Activated CD8-positive, alpha-beta memory T cell treated with anti-CD3 and anti-CD28 coated beads for 48 hours (primary cell): ENCODE data around the gene MYL11.
"Not testable (repeated sequence)": the region's sequence is repeated elsewhere in the genome, so short reads cannot be mapped to it uniquely, and the experiment has no call there.

Experiments used
- DNase-seq, 3 experiments: peaks; one replicate each; pipeline ENCODE4 v3.0.0-alpha.2; 2020; ENCODE audit warnings: low read depth in 2 of 3, low spot score in 2 of 3

The MYL11 gene

GRCh38 chr16:30374538-30374937 is at the start of gene MYL11:
MYL11 (plus strand) TSS chr16:30374802; CDS start chr16:30374858, 56 bp downstream.
- DNase-seq = no peak

GRCh38 chr16:30334473-30334989 is 40.1 kb upstream of the MYL11 start:
- DNase-seq = peak in 2 of 3 experiments; percentile 58 to 78

GRCh38 chr16:30335028-30335597 is 39.5 kb upstream of the MYL11 start:
- peak; percentile 44 to 78 (median 74) for DNase-seq

GRCh38 chr16:30335598-30336474 is 38.8 kb upstream of the MYL11 start:
- no peak for DNase-seq

- DNase-seq = not testable (repeated sequence)
Measured at GRCh38 chr16:30337964-30338357, 36.6 kb upstream of the MYL11 start.

GRCh38 chr16:30338715-30339114 is 35.9 kb upstream of the MYL11 start:
- DNase-seq = not testable (repeated sequence)

GRCh38 chr16:30340621-30341020 is 34.0 kb upstream of the MYL11 start:
- no peak for DNase-seq

GRCh38 chr16:30341971-30342370 is 32.6 kb upstream of the MYL11 start:
- not testable (repeated sequence) for DNase-seq

- no peak for DNase-seq
Measured at GRCh38 chr16:30342751-30343490, 31.7 kb upstream of the MYL11 start.

- not testable (repeated sequence) for DNase-seq
Measured at GRCh38 chr16:30343491-30343820, 31.1 kb upstream of the MYL11 start.

- no peak for DNase-seq
Measured at GRCh38 chr16:30346286-30346685, 28.3 kb upstream of the MYL11 start.

GRCh38 chr16:30348113-30348512 is 26.5 kb upstream of the MYL11 start:
- no peak for DNase-seq

GRCh38 chr16:30348929-30349328 is 25.7 kb upstream of the MYL11 start:
- no peak for DNase-seq

GRCh38 chr16:30349675-30350074 is 24.9 kb upstream of the MYL11 start:
- DNase-seq = no peak

GRCh38 chr16:30350134-30350871 is 24.3 kb upstream of the MYL11 start:
- DNase-seq = no peak

GRCh38 chr16:30351001-30351441 is 23.6 kb upstream of the MYL11 start:
- DNase-seq = no peak

GRCh38 chr16:30351586-30352419 is 22.8 kb upstream of the MYL11 start:
- DNase-seq = no peak

GRCh38 chr16:30352488-30353401 is 21.9 kb upstream of the MYL11 start:
- DNase-seq = no peak
